WI38 (cell line): ENCODE measurements around the gene RECK.

ENCODE experiments used
- H3K4me3 ChIP-seq: 2 replicates; pipeline ENCODE4 v1.5.1; 2011; ENCODE audit warnings: low read depth, mild to moderate bottlenecking, control low read depth, low read length
- CTCF ChIP-seq: IDR thresholded peaks from 2 replicates; pipeline ENCODE4 v1.5.1; 2012; ENCODE audit warnings: low read depth, mild to moderate bottlenecking, control low read depth, low read length

RECK gene

GRCh38 chr9:36005891-36006290 is 30.8 kb upstream of the RECK start:
- H3K4me3 ChIP-seq, result no peak overlapping the region
- TF ChIP-seq CTCF, result no peak

- no peak for TF ChIP-seq CTCF
- no peak overlapping the region for H3K4me3 ChIP-seq
Measured at GRCh38 chr9:36006549-36007315, 30.0 kb upstream of the RECK start.

- no peak overlapping the region for H3K4me3 ChIP-seq
- no peak for TF ChIP-seq CTCF
Measured at GRCh38 chr9:36007316-36007708, 29.4 kb upstream of the RECK start.

- no peak for TF ChIP-seq CTCF
- H3K4me3 ChIP-seq, result no peak overlapping the region
Measured at GRCh38 chr9:36007852-36008251, 28.9 kb upstream of the RECK start.

GRCh38 chr9:36008774-36009300 is 27.9 kb upstream of the RECK start:
- H3K4me3 ChIP-seq, result no peak overlapping the region
- peak; percentile 100 for TF ChIP-seq CTCF

- no peak overlapping the region for H3K4me3 ChIP-seq
- no peak for TF ChIP-seq CTCF
Measured at GRCh38 chr9:36011379-36011778, 25.3 kb upstream of the RECK start.

- TF ChIP-seq CTCF, result no peak
Measured at GRCh38 chr9:36017278-36017677, 19.4 kb upstream of the RECK start.

More at GRCh38 chr9:36017278-36017677, 19.4 kb upstream of the RECK start:
- H3K4me3 ChIP-seq, result no peak overlapping the region
